ENCODE measurements around the gene CUX1. TPM values are rescaled to one million over a fixed set of nuclear protein-coding genes. Genes with fewer than 3 reads are reported as not detected.

Gene CUX1
- total and polyA plus RNA-seq, 10 of the 15 experiments (the other 5 are each of a cell fraction or from before 2014, with no cell fraction given) = 6.1 to 48.6 (median 25.9) TPM

GRCh38 chr7:102258749-102259107 is 441.3 kb downstream of the CUX1 start (continued):
- TF ChIP-seq IKZF2 (IDR thresholded peaks at IDR 0.05) = no peak
- TF ChIP-seq, protein P1, sequence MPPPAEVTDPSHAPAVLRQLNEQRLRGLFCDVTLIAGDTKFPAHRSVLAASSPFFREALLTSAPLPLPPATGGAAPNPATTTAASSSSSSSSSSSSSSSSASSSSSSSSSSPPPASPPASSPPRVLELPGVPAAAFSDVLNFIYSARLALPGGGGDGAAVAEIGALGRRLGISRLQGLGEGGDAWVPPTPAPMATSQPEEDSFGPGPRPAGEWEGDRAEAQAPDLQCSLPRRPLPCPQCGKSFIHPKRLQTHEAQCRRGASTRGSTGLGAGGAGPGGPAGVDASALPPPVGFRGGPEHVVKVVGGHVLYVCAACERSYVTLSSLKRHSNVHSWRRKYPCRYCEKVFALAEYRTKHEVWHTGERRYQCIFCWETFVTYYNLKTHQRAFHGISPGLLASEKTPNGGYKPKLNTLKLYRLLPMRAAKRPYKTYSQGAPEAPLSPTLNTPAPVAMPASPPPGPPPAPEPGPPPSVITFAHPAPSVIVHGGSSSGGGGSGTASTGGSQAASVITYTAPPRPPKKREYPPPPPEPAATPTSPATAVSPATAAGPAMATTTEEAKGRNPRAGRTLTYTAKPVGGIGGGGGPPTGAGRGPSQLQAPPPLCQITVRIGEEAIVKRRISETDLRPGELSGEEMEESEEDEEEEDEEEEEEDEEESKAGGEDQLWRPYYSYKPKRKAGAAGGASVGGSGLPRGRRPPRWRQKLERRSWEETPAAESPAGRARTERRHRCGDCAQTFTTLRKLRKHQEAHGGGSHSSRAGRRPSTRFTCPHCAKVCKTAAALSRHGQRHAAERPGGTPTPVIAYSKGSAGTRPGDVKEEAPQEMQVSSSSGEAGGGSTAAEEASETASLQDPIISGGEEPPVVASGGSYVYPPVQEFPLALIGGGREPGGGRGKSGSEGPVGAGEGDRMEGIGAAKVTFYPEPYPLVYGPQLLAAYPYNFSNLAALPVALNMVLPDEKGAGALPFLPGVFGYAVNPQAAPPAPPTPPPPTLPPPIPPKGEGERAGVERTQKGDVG (CRISPR knock-in tag; IDR thresholded peaks at IDR 0.05) = no peak
- no peak for TF ChIP-seq NFYA (IDR thresholded peaks at IDR 0.05; ENCODE audit: borderline replicate concordance, low read depth, low read length)
- TF ChIP-seq POLR2AphosphoS5 (IDR thresholded peaks at IDR 0.05; ENCODE audit: low read length) = no peak
- no peak for TF ChIP-seq CEBPZ (IDR thresholded peaks at IDR 0.05; ENCODE audit: low read depth, low read length)
- no peak for TF ChIP-seq TAF1 (IDR thresholded peaks at IDR 0.05; ENCODE audit: borderline replicate concordance, low read depth, low read length)
- TF ChIP-seq JUND (IDR thresholded peaks at IDR 0.05; ENCODE audit: low read depth, low read length) = no peak
- no peak for TF ChIP-seq DPF2 (IDR thresholded peaks at IDR 0.05)
- TF ChIP-seq RAD51 (IDR thresholded peaks at IDR 0.05) = no peak
